ENCODE data around the gene HELZ. TPM values are rescaled to one million over a fixed set of nuclear protein-coding genes. Genes with fewer than 3 reads are reported as not detected.
"Not testable (repeated sequence)": the region's sequence is repeated elsewhere in the genome, so short reads cannot be mapped to it uniquely, and the experiment has no call there.

The HELZ gene
- total RNA-seq = 27.6 and 34.5 TPM in 2 replicates

- peak; percentile 75 to 89 for DNase-seq (ENCODE audit: low read depth in 2 of 2)
Measured at GRCh38 chr17:67245073-67245693, at the start of gene HELZ. TSS of gene HELZ (minus strand) at chr17:67245196. CDS start at chr17:67218804, 26,392 bp downstream.

- DNase-seq (ENCODE audit: low read depth in 2 of 2) = peak; percentile 27 to 54
Measured at GRCh38 chr17:67293251-67294203, 48.5 kb upstream of the HELZ start.

- no peak for DNase-seq (ENCODE audit: low read depth in 2 of 2)
Measured at GRCh38 chr17:67290711-67291291, 45.8 kb upstream of the HELZ start.

GRCh38 chr17:67290244-67290643 is 45.2 kb upstream of the HELZ start:
- no peak for DNase-seq (ENCODE audit: low read depth in 2 of 2)

GRCh38 chr17:67289181-67289876 is 44.3 kb upstream of the HELZ start:
- DNase-seq (ENCODE audit: low read depth in 2 of 2) = peak; percentile 65 to 85

GRCh38 chr17:67286826-67287225 is 41.8 kb upstream of the HELZ start:
- DNase-seq (ENCODE audit: low read depth in 2 of 2) = not testable (repeated sequence)

GRCh38 chr17:67285360-67285759 is 40.4 kb upstream of the HELZ start:
- no peak for DNase-seq (ENCODE audit: low read depth in 2 of 2)

- DNase-seq (ENCODE audit: low read depth in 2 of 2) = no peak
Measured at GRCh38 chr17:67283731-67284516, 38.9 kb upstream of the HELZ start.

- no peak for DNase-seq (ENCODE audit: low read depth in 2 of 2)
Measured at GRCh38 chr17:67281743-67282142, 36.7 kb upstream of the HELZ start.

GRCh38 chr17:67281053-67281452 is 36.1 kb upstream of the HELZ start:
- DNase-seq (ENCODE audit: low read depth in 2 of 2) = no peak

GRCh38 chr17:67280279-67280678 is 35.3 kb upstream of the HELZ start:
- DNase-seq (ENCODE audit: low read depth in 2 of 2) = peak in 1 of 2 donors; percentile 28

GRCh38 chr17:67279115-67279514 is 34.1 kb upstream of the HELZ start:
- DNase-seq (ENCODE audit: low read depth in 2 of 2) = no peak

GRCh38 chr17:67278363-67278762 is 33.4 kb upstream of the HELZ start:
- DNase-seq (ENCODE audit: low read depth in 2 of 2) = no peak

GRCh38 chr17:67276075-67276474 is 31.1 kb upstream of the HELZ start:
- DNase-seq (ENCODE audit: low read depth in 2 of 2) = peak; percentile 35 to 54

- no peak for DNase-seq (ENCODE audit: low read depth in 2 of 2)
Measured at GRCh38 chr17:67274466-67274865, 29.5 kb upstream of the HELZ start.

GRCh38 chr17:67273900-67274299 is 28.9 kb upstream of the HELZ start:
- DNase-seq (ENCODE audit: low read depth in 2 of 2) = no peak

GRCh38 chr17:67272312-67273047 is 27.5 kb upstream of the HELZ start:
- DNase-seq (ENCODE audit: low read depth in 2 of 2) = peak in 1 of 2 donors; percentile 9

GRCh38 chr17:67271187-67271586 is 26.2 kb upstream of the HELZ start:
- not testable (repeated sequence) for DNase-seq (ENCODE audit: low read depth in 2 of 2)

GRCh38 chr17:67270416-67270815 is 25.4 kb upstream of the HELZ start:
- DNase-seq (ENCODE audit: low read depth in 2 of 2) = no peak

- DNase-seq (ENCODE audit: low read depth in 2 of 2) = no peak
Measured at GRCh38 chr17:67266496-67266895, 21.5 kb upstream of the HELZ start.
